SK-N-SH (cell line): Measurements from ENCODE around the gene RARG.

Experiments
- EP300 ChIP-seq, 2 experiments: IDR thresholded peaks; 2 replicates each; pipeline versions ENCODE4 v1.4.0 to v1.6.1; 2012; ENCODE audit warnings: borderline replicate concordance in 1 of 2, low read depth in 1 of 2, low read length in 1 of 2
- EZH2phosphoT487 ChIP-seq: fragments of 200-600 bp; sonication (generic); IDR thresholded peaks from 2 replicates; pipeline ENCODE4 v1.6.1; 2017; ENCODE audit warnings: low read depth, mixed run types, mild to moderate bottlenecking, antibody characterized with exemption, moderate library complexity, borderline replicate concordance
- MAX ChIP-seq: IDR thresholded peaks from 2 replicates; pipeline ENCODE4 v1.4.0; 2012; ENCODE audit warnings: low read depth
- NFIC ChIP-seq: IDR thresholded peaks from 2 replicates; pipeline ENCODE4 v1.4.0; 2012; ENCODE audit warnings: borderline replicate concordance
- POLR2AphosphoS5 ChIP-seq: IDR thresholded peaks from 2 replicates; pipeline ENCODE4 v1.6.1; 2012; ENCODE audit warnings: low read depth, low read length
- RAD21 ChIP-seq: IDR thresholded peaks from 2 replicates; pipeline ENCODE4 v1.6.1; 2012; ENCODE audit warnings: mild to moderate bottlenecking, low read length
- RCOR1 ChIP-seq: fragments of 150-350 bp; IDR thresholded peaks from 2 replicates; pipeline ENCODE4 v1.6.1; 2017; ENCODE audit warnings: antibody characterized with exemption, low read length
- SIN3A ChIP-seq: IDR thresholded peaks from 2 replicates; pipeline ENCODE4 v1.6.1; 2012; ENCODE audit warnings: low read depth, mild to moderate bottlenecking, low read length, moderate library complexity, borderline replicate concordance
- TAF1 ChIP-seq: IDR thresholded peaks from 2 replicates; pipeline ENCODE4 v1.6.1; 2012; ENCODE audit warnings: low read depth, mild to moderate bottlenecking, low read length, moderate library complexity, borderline replicate concordance
- TCF12 ChIP-seq: IDR thresholded peaks from 2 replicates; pipeline ENCODE4 v1.4.0; 2012
- USF2 ChIP-seq: fragments of 150-350 bp; IDR thresholded peaks from 2 replicates; pipeline ENCODE4 v1.6.1; 2017; ENCODE audit warnings: antibody characterized with exemption, low read length, low read depth, borderline replicate concordance
- YY1 ChIP-seq: IDR thresholded peaks from 2 replicates; pipeline ENCODE4 v1.4.0; 2012; ENCODE audit warnings: low read depth, mild to moderate bottlenecking
- TF ChIP-seq, protein P1 (sequence below): fragments of 200-600 bp; sonication (generic); IDR thresholded peaks from 2 replicates; pipeline ENCODE4 v1.6.1; 2017; ENCODE audit warnings: antibody characterized with exemption, mild to moderate bottlenecking, moderate library complexity
- TF ChIP-seq, protein P2 (sequence below): IDR thresholded peaks from 2 replicates; pipeline ENCODE4 v1.6.1; 2012; ENCODE audit warnings: mild to moderate bottlenecking, low read depth, low read length, moderate library complexity

DNA sequence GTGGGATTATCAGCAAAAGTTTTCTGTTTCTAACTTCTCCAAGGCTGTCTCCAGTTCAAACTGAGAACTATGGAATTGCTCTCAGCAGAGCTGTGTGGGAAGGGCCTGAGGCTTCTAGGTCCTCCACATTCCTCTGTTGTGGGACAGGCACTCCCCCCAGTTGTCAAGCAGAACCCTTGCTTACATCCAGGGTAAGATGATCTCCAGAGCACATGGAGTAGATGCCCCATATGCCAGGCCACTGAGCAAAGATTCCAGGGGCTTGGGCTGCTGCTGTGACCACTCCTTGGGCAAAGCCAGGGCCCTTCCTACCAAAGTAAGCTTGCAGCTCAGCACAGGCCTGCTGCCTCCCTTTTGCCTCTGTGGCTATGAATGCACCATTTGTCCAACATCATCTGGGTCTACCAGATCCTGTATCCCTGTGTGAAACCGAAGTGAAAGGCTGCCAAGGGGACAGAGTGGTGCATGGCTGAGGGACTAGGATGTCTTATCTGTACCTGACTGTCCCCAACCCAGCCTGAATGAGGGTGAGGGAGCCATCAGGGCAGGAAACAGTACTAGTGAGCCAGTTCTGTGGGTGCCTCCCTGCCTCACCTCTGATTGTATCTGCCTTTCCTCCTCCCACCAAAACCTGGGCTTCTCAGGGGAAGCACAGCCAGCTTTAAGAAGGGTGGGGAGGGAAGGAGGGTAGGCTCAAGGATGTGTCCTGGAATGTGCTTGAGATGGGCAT lies 23.0 kb upstream of the RARG start:
- TF ChIP-seq NFIC (no peak), POLR2AphosphoS5 (no peak), SIN3A (no peak), MAX (no peak), EP300 (IDR thresholded peaks at IDR 0.05; ENCODE audit: borderline replicate concordance in 1 of 2, low read depth in 1 of 2, low read length in 1 of 2) (no peak), USF2 (no peak), EZH2phosphoT487 (no peak), TCF12 (no peak), RAD21 (no peak), YY1 (no peak), TAF1 (no peak), RCOR1 (no peak)
- TF ChIP-seq, protein P1, sequence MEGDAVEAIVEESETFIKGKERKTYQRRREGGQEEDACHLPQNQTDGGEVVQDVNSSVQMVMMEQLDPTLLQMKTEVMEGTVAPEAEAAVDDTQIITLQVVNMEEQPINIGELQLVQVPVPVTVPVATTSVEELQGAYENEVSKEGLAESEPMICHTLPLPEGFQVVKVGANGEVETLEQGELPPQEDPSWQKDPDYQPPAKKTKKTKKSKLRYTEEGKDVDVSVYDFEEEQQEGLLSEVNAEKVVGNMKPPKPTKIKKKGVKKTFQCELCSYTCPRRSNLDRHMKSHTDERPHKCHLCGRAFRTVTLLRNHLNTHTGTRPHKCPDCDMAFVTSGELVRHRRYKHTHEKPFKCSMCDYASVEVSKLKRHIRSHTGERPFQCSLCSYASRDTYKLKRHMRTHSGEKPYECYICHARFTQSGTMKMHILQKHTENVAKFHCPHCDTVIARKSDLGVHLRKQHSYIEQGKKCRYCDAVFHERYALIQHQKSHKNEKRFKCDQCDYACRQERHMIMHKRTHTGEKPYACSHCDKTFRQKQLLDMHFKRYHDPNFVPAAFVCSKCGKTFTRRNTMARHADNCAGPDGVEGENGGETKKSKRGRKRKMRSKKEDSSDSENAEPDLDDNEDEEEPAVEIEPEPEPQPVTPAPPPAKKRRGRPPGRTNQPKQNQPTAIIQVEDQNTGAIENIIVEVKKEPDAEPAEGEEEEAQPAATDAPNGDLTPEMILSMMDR, result no peak
- TF ChIP-seq, protein P2, sequence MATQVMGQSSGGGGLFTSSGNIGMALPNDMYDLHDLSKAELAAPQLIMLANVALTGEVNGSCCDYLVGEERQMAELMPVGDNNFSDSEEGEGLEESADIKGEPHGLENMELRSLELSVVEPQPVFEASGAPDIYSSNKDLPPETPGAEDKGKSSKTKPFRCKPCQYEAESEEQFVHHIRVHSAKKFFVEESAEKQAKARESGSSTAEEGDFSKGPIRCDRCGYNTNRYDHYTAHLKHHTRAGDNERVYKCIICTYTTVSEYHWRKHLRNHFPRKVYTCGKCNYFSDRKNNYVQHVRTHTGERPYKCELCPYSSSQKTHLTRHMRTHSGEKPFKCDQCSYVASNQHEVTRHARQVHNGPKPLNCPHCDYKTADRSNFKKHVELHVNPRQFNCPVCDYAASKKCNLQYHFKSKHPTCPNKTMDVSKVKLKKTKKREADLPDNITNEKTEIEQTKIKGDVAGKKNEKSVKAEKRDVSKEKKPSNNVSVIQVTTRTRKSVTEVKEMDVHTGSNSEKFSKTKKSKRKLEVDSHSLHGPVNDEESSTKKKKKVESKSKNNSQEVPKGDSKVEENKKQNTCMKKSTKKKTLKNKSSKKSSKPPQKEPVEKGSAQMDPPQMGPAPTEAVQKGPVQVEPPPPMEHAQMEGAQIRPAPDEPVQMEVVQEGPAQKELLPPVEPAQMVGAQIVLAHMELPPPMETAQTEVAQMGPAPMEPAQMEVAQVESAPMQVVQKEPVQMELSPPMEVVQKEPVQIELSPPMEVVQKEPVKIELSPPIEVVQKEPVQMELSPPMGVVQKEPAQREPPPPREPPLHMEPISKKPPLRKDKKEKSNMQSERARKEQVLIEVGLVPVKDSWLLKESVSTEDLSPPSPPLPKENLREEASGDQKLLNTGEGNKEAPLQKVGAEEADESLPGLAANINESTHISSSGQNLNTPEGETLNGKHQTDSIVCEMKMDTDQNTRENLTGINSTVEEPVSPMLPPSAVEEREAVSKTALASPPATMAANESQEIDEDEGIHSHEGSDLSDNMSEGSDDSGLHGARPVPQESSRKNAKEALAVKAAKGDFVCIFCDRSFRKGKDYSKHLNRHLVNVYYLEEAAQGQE, result no peak
